Large intestine (tissue), 3 donors: ENCODE measurements around the gene ARL8A. TPM values are rescaled to one million over a fixed set of nuclear protein-coding genes. Genes with fewer than 3 reads are reported as not detected.
"Not testable (repeated sequence)": the region's sequence is repeated elsewhere in the genome, so short reads cannot be mapped to it uniquely, and the experiment has no call there.

Experiments used
- DNase-seq, 2 donors: peaks; one replicate each; pipeline versions ENCODE4 v3.0.0 to v3.0.0-alpha.2; 2013
- H3K27ac ChIP-seq: one replicate; pipeline ENCODE4 v1.5.1; 2013; ENCODE audit warnings: low read length
- H3K27me3 ChIP-seq: 2 replicates; pipeline ENCODE4 v1.6.1; 2013; ENCODE audit warnings: low read length; ENCODE audit not compliant: control insufficient read depth, insufficient read depth
- H3K36me3 ChIP-seq: 2 replicates; pipeline ENCODE4 v1.6.1; 2013; ENCODE audit warnings: low read length; ENCODE audit not compliant: control insufficient read depth, insufficient read depth
- H3K4me1 ChIP-seq: one replicate; pipeline ENCODE4 v1.6.1; 2013; ENCODE audit warnings: low read length; ENCODE audit not compliant: control insufficient read depth, insufficient read depth
- H3K4me3 ChIP-seq: one replicate; pipeline ENCODE4 v1.5.1; 2013; ENCODE audit warnings: low read length
- H3K9me3 ChIP-seq: one replicate; pipeline ENCODE4 v1.6.1; 2013; ENCODE audit warnings: mild to moderate bottlenecking, low read depth, low read length, moderate library complexity; ENCODE audit not compliant: control insufficient read depth
- WGBS: methylation state at CpG from one replicate; pipeline ENCODE4 v1.1.5; 2013; ENCODE audit warnings: low lambda C conversion rate; ENCODE audit not compliant: insufficient coverage; 5-methylcytosine and 5-hydroxymethylcytosine counted together
- polyA plus RNA-seq: library from polyadenylated mRNA; unstranded; fragments of 120-200 nt; gene quantifications from one replicate; pipeline ENCODE4 v1.2.1, GENCODE V29; 2013

ARL8A gene
- polyA plus RNA-seq, 1 donor, result 37.4 TPM

DNA sequence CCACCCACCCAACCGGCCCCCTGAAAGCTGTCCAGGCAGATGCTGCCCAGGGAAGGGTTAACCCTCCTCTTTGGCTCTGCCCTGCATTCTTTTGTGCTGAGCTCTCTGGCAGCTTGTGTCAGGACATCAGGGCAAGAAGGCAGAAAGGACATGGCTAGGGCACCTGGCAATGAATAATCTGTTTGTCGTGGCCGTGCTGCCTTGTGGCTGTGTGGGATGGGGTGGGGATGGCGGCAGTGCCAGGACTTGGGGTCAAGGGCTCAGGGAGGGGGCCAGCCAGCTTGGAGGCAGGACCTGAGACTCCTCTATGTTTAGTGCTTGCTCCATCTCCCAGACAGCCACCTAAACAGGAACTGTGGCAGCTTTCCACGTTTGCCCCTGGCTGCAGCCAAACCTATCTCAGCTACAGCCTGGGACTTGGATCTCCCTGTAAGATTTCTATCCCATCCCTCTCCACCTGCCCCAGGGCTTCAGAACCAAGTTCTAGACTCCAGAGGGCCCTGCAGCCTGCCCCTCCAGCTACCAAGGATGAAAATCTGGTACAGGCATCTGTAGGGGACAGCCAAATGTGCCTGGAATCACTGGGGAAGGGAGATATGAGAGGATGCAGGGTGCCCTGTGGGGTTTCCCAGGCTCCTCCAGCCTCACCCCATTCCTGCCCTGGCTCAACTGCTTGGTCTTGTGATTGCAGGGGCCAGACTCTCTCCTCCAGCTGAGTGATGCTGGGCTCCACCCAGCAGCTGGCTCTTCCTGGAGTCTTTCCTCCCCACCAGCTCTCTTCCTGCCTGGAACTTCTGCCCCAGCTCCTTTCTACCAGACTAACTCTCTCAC lies 31.5 kb downstream of the ARL8A start:
- no peaks in the 10 kb centered on the region for H3K36me3 ChIP-seq
- peak overlapping the region; percentile 87 for H3K27ac ChIP-seq
- no peaks in the 10 kb centered on the region for H3K9me3 ChIP-seq
- WGBS, result no CpG with 5 or more reads among the region's 5 CpGs
- peaks cover 50% of the 10 kb centered on the region for H3K4me1 ChIP-seq
- peak; percentile 86 to 89 for DNase-seq
- H3K27me3 ChIP-seq, result no peaks in the 10 kb centered on the region
- no peak overlapping the region for H3K4me3 ChIP-seq

DNA sequence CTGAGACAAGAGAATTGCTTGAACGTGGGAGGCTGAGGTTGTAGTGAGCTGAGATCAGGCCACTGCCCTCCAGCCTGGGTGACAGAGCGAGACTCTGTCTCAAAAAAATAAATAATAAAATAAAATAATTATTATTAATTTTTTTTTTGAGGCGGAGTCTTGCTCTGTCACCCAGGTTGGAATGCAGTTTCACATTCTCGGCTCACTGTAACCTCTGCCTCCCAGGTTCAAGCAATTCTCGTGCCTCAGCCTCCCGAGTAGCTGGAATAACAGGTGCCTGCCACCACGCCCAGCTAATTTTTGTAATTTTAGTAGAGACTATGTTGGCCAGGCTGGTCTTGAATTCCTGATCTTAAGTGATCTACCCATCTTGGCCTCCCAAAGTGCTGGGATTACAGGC lies 32.9 kb downstream of the ARL8A start:
- H3K4me3 ChIP-seq, H3K27me3 ChIP-seq, DNase-seq, H3K36me3 ChIP-seq, H3K27ac ChIP-seq, H3K9me3 ChIP-seq: not testable (repeated sequence)
- 100% methylated on average over 2 of the region's 7 CpGs for WGBS
- H3K4me1 ChIP-seq, result peaks cover 59% of the 10 kb centered on the region

DNA sequence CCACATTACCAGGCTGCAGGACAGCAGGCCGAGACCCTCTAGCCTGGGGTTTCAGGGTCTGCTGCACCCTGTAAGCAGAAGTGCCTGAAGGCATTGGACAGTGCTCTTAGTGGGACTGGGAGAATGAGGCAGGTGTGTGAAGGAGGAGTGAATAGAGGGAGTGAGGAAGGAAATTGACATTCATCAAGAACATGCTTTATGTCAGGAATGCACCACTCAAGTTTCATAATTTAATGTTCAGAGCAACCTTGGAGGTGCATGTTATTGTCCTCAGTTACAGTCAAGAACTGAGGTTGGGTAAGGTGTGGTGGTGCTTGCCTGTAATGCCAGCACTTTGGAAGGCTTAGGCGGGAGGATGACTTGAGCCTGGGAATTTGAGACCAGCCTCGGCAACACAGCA lies 33.6 kb downstream of the ARL8A start:
- no peaks in the 10 kb centered on the region for H3K36me3 ChIP-seq
- no peak overlapping the region for H3K27ac ChIP-seq
- H3K4me3 ChIP-seq, result no peak overlapping the region
- no peaks in the 10 kb centered on the region for H3K27me3 ChIP-seq
- no peak for DNase-seq
- peaks cover 63% of the 10 kb centered on the region for H3K4me1 ChIP-seq
- no peaks in the 10 kb centered on the region for H3K9me3 ChIP-seq
- no CpG with 5 or more reads among the region's 3 CpGs for WGBS

DNA sequence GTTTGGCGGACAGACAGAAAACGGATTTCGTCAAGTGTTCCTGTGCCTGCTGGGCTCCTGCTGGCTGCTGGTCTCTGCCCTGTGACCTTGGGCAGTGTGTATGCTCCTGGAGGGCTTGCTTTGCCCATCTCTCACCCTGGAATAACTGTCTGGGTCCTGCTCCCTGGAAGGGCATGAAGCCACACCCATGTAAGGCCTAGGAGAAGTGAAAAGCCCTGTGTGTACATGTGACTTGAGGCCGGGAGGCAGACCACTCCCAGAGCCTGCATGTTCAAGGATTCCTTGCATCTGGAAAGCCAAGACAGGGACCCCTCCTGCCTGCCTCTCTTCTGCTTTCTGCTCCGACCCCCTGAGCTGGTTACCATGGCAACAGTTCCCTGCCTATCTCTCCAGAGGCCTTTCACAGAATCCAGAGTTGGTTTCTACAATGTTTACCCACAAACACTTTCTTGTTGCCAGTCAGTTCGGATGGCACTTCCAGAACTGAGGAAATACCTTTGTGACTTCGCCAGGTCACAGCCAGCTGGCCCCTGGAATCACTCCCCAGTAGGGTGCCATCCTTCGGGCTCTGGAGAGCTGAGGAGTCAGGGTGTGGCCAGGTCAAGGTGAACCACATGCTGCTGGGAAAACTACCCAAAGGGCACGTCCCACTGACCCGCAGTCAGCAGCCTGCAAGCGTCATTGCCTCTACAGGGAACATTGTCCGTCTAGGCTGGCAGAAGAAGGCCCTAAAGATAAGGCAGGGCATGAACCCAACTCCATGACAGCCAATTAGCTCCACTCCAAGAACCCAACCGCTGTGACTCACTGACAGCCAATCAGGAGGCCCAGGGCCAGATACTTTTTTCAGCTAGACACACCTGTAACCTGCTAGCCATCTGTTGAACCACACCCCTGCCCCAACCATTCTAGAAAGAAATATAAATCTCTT lies 36.5 kb downstream of the ARL8A start:
- no peaks in the 10 kb centered on the region for H3K27me3 ChIP-seq
- DNase-seq, result peak; percentile 94 to 98
- H3K4me3 ChIP-seq, result no peak overlapping the region
- peaks cover 64% of the 10 kb centered on the region for H3K4me1 ChIP-seq
- WGBS, result no CpG with 5 or more reads among the region's 13 CpGs
- H3K27ac ChIP-seq, result peak overlapping the region; percentile 96
- no peaks in the 10 kb centered on the region for H3K9me3 ChIP-seq
- no peaks in the 10 kb centered on the region for H3K36me3 ChIP-seq

DNA sequence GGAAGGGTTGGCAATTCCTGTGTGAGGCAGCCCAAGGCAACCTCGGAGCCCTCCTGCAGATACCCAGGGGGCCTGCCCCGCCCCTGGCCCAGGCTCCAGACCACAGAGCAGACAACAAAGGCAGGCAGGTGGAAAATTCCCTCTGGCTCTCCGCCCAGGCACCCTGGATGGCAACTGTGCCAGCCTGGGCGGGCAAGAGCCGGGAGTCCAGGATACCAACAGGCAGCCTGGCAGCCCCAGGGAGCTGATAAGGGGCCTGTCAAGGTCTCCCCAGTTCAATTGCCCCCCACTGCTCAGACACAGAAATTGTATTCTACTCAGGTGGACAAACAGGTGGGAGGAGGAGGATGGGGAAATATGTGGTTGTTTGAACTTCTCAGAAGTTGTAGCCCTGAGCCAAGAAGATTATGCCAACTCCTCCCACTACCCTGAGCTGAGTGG lies 37.2 kb downstream of the ARL8A start:
- Histone ChIP-seq H3K4me1 (peaks cover 57% of the 10 kb centered on the region), H3K4me3 (no peak overlapping the region), H3K27ac (peak overlapping the region; percentile 96), H3K27me3 (no peaks in the 10 kb centered on the region), H3K9me3 (no peaks in the 10 kb centered on the region), H3K36me3 (no peaks in the 10 kb centered on the region)
- DNase-seq, result peak in 1 of 2 donors; percentile 54
- no CpG with 5 or more reads among the region's 5 CpGs for WGBS

DNA sequence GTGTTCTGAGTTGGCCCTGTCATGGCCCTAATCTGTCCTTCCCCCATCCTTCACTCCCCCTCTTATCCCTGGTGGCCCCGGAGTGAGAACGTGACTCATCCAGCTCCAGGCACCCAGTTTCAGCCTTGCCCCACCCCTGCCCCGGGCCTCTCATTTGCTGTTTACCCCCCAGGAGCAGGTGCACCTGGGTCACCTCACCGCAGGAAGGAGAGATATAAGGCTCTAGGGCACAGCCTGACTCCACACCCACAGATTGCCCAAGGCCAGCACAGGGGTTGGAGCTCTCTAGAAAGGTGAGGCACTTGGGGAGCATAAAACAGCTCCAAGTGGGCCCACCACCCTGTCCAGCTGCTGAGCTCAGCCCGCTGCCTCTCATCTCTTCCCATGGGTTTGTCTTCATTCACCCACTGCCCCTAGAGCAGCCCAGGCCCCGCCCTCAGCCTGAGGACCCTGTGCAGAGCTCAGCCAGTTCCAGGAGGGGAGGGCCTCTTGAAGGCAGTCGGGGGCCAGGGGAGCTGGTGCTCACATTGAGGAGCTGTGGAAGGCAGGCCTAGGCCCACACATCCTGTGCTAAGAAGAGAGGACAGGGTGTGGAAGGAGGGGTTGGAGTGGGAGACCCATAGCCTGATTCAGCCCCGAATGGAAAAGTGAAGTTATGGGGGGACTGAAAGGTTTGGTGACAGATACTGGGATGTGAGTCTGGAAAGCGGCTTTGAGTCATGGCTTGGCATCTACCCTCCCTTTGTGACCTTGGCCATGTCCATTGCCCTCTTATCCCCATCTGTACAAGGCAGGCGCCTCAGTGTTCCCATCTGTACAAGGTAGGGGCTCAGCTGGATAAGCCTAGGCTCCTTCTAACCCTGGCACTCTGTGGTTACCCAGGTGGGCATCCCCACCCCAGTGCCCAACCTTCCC lies 37.9 kb downstream of the ARL8A start:
- peak overlapping the region; percentile 96 for H3K27ac ChIP-seq
- H3K4me3 ChIP-seq, result no peak overlapping the region
- peak; percentile 97 to 99 for DNase-seq
- no CpG with 5 or more reads among the region's 10 CpGs for WGBS
- H3K9me3 ChIP-seq, result no peaks in the 10 kb centered on the region
- H3K27me3 ChIP-seq, result no peaks in the 10 kb centered on the region
- peaks cover 57% of the 10 kb centered on the region for H3K4me1 ChIP-seq
- H3K36me3 ChIP-seq, result no peaks in the 10 kb centered on the region

DNA sequence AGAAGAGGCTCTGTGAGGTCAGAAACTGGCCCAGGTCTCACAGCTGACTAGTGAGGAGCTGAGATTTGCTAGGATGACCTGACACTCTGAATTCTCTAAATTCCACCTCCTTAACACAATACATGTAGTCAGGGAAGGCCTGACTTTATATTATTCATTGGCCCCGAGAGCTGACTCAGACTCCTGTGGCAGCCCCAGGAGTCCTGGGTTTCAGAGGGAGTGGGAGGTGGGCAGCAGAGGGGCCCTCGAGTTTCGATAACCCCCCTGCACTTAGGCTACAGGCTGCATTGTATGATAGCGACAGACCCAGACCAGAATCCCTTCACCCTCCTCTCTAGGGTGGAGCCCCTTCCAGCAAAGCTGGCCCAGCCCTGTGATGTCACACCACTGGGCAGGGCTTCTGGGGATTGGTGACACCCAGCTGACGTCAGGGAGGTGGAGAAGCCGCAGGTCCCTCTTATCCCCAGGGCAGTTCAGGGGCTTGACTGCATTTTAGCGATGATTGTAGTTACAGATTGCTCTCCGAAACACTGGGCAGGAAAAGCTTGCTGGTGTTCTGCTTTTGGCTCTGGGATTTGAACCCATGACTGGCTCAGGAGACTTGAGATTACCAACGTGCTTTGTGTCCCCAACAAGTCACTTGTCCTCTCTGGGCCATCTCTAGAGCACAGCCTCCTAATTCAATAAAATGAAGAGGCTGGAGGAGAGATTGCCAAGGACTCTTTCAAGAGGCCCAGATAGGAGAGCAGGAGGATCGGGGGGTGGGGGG lies 38.8 kb downstream of the ARL8A start:
- Histone ChIP-seq H3K27me3 (no peaks in the 10 kb centered on the region), H3K4me1 (peaks cover 57% of the 10 kb centered on the region), H3K27ac (peak overlapping the region; percentile 96), H3K9me3 (no peaks in the 10 kb centered on the region), H3K4me3 (no peak overlapping the region), H3K36me3 (no peaks in the 10 kb centered on the region)
- DNase-seq, result peak; percentile 94 to 98
- WGBS, result no CpG with 5 or more reads among the region's 10 CpGs

DNA sequence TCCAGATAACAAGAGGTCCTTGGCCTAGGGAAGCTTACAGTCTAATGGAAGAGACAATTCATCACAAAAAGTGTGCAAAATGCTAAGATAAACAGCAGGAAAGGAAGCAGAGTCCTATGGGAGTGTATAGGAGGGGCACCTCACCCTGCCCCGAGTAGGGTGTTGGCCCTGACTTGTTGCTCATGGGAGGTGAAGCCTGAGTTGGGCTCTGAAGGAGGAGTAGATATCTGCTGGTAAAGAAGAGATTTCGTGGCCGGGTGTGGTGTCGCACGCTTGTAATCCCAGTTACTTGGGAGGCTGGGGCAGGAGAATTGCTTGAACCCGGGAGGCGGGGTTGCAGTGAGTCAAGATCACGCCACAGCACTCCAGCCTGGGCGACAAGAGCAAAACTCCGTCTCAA lies 40.5 kb downstream of the ARL8A start:
- Histone ChIP-seq H3K36me3 (no peaks in the 10 kb centered on the region), H3K27me3 (no peaks in the 10 kb centered on the region), H3K27ac (no peak overlapping the region), H3K4me1 (peaks cover 47% of the 10 kb centered on the region), H3K9me3 (no peaks in the 10 kb centered on the region), H3K4me3 (no peak overlapping the region)
- DNase-seq, result no peak
- WGBS, result 100% methylated on average over 4 of the region's 10 CpGs

DNA sequence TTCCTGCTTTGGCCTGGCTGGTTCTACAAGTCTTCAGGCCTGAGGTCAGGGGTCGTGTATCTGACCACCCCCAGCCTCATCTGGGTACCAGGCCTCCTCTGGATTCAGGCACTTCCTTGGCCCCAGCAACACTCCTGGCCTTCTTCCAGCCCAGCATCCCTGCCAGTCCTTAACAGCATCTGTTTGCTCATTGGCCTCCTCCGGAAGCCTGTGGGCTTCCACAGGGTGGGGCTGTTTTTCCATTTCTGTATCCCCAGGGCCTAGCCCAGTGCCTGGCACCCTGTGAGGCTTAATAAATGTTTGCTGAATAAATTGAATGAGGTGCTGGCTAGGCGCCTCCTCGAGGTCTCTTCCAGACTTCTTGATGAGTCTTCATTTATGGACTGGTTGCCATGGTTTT lies 43.4 kb downstream of the ARL8A start:
- no peak for DNase-seq
- H3K9me3 ChIP-seq, result no peaks in the 10 kb centered on the region
- no peak overlapping the region for H3K4me3 ChIP-seq
- H3K36me3 ChIP-seq, result no peaks in the 10 kb centered on the region
- no CpG with 5 or more reads among the region's 4 CpGs for WGBS
- H3K27ac ChIP-seq, result no peak overlapping the region
- no peaks in the 10 kb centered on the region for H3K27me3 ChIP-seq
- H3K4me1 ChIP-seq, result peaks cover 22% of the 10 kb centered on the region
